Effector memory CD4-positive, alpha-beta T cell (primary cell): ENCODE results near the gene GAPVD1.
A peak's percentile ranks its signal among the peaks of the same experiment; 100 is the strongest.

ENCODE experiments used
- DNase-seq, 3 donors: peaks; one replicate each; pipeline ENCODE4 v3.0.0-alpha.2; 2020
- H3K27ac ChIP-seq: 2 replicates; pipeline ENCODE4 v1.7.0; 2013; ENCODE audit warnings: mild to moderate bottlenecking, low read length, moderate library complexity; ENCODE audit not compliant: insufficient read depth, poor library complexity, severe bottlenecking
- H3K27me3 ChIP-seq: replicated peaks from 2 replicates; pipeline ENCODE4 v1.7.0; 2013; ENCODE audit warnings: mild to moderate bottlenecking, low read length; ENCODE audit not compliant: insufficient read depth, control insufficient read depth, poor library complexity, severe bottlenecking
- H3K36me3 ChIP-seq: 2 replicates; pipeline ENCODE4 v1.7.0; 2013; ENCODE audit warnings: mild to moderate bottlenecking, low read length, moderate library complexity; ENCODE audit not compliant: control insufficient read depth, insufficient read depth
- H3K4me1 ChIP-seq: 2 replicates; pipeline ENCODE4 v1.7.0; 2013; ENCODE audit warnings: low read length, mild to moderate bottlenecking; ENCODE audit not compliant: control insufficient read depth, insufficient read depth, poor library complexity, severe bottlenecking
- H3K4me3 ChIP-seq: 2 replicates; pipeline ENCODE4 v1.7.0; 2013; ENCODE audit warnings: low read length, low read depth, mild to moderate bottlenecking; ENCODE audit not compliant: insufficient read depth, poor library complexity, severe bottlenecking
- H3K9me3 ChIP-seq: 2 replicates; pipeline ENCODE4 v1.7.0; 2013; ENCODE audit warnings: mild to moderate bottlenecking, low read length, moderate library complexity; ENCODE audit not compliant: control insufficient read depth

GAPVD1 gene

GRCh38 chr9:125409217-125409636, 147.6 kb downstream of the GAPVD1 start:
- Histone ChIP-seq H3K27ac (no peak overlapping the region), H3K36me3 (no peaks in the 10 kb centered on the region)
- DNase-seq, result no peak

GRCh38 chr9:125409637-125410521, 148.3 kb downstream of the GAPVD1 start:
- DNase-seq, result peak in 1 of 3 donors; percentile 15
- H3K36me3 ChIP-seq, result no peaks in the 10 kb centered on the region
- no peaks in the 10 kb centered on the region for H3K9me3 ChIP-seq
- no peak overlapping the region for H3K27ac ChIP-seq
- H3K27me3 ChIP-seq, result peaks cover 14% of the 10 kb centered on the region
- H3K4me1 ChIP-seq, result peaks cover 7% of the 10 kb centered on the region
- H3K4me3 ChIP-seq, result no peak overlapping the region

More at GRCh38 chr9:125409217-125409636, 147.6 kb downstream of the GAPVD1 start:
- H3K9me3 ChIP-seq, result no peaks in the 10 kb centered on the region
- H3K27me3 ChIP-seq, result peaks cover 14% of the 10 kb centered on the region
- H3K4me1 ChIP-seq, result peaks cover 7% of the 10 kb centered on the region
- no peak overlapping the region for H3K4me3 ChIP-seq

GRCh38 chr9:125410522-125410894, 148.9 kb downstream of the GAPVD1 start:
- no peaks in the 10 kb centered on the region for H3K36me3 ChIP-seq
- H3K9me3 ChIP-seq, result no peaks in the 10 kb centered on the region
- H3K27me3 ChIP-seq, result peaks cover 14% of the 10 kb centered on the region
- H3K4me3 ChIP-seq, result no peak overlapping the region
- peaks cover 7% of the 10 kb centered on the region for H3K4me1 ChIP-seq
- no peak overlapping the region for H3K27ac ChIP-seq
- no peak for DNase-seq

- no peak overlapping the region for H3K4me3 ChIP-seq
- no peaks in the 10 kb centered on the region for H3K36me3 ChIP-seq
- DNase-seq, result no peak
These were observed 149.6 kb downstream of the GAPVD1 start for GRCh38 chr9:125411171-125411756.

GRCh38 chr9:125412166-125412565, 150.5 kb downstream of the GAPVD1 start:
- H3K4me1 ChIP-seq, result peaks cover 7% of the 10 kb centered on the region
- H3K27ac ChIP-seq, result no peak overlapping the region
- peaks cover 14% of the 10 kb centered on the region for H3K27me3 ChIP-seq
- no peaks in the 10 kb centered on the region for H3K36me3 ChIP-seq
- DNase-seq, result no peak
- no peaks in the 10 kb centered on the region for H3K9me3 ChIP-seq
- H3K4me3 ChIP-seq, result no peak overlapping the region

More at GRCh38 chr9:125411171-125411756, 149.6 kb downstream of the GAPVD1 start:
- H3K9me3 ChIP-seq, result no peaks in the 10 kb centered on the region
- peaks cover 7% of the 10 kb centered on the region for H3K4me1 ChIP-seq
- peaks cover 14% of the 10 kb centered on the region for H3K27me3 ChIP-seq
- H3K27ac ChIP-seq, result no peak overlapping the region

GRCh38 chr9:125413579-125413978, 152.0 kb downstream of the GAPVD1 start:
- H3K27ac ChIP-seq, result no peak overlapping the region
- H3K9me3 ChIP-seq, result no peaks in the 10 kb centered on the region
- peaks cover 2% of the 10 kb centered on the region for H3K27me3 ChIP-seq
- no peaks in the 10 kb centered on the region for H3K36me3 ChIP-seq
- H3K4me3 ChIP-seq, result no peak overlapping the region
- no peak for DNase-seq
- no peaks in the 10 kb centered on the region for H3K4me1 ChIP-seq

GRCh38 chr9:125415583-125416460, 154.2 kb downstream of the GAPVD1 start:
- Histone ChIP-seq H3K9me3 (no peaks in the 10 kb centered on the region), H3K4me1 (no peaks in the 10 kb centered on the region), H3K4me3 (no peak overlapping the region), H3K27me3 (no peaks in the 10 kb centered on the region), H3K36me3 (no peaks in the 10 kb centered on the region), H3K27ac (no peak overlapping the region)
- no peak for DNase-seq

- no peak for DNase-seq
- H3K4me3 ChIP-seq, result no peak overlapping the region
- no peaks in the 10 kb centered on the region for H3K27me3 ChIP-seq
- no peaks in the 10 kb centered on the region for H3K4me1 ChIP-seq
- no peaks in the 10 kb centered on the region for H3K36me3 ChIP-seq
- H3K27ac ChIP-seq, result no peak overlapping the region
- no peaks in the 10 kb centered on the region for H3K9me3 ChIP-seq
These were observed 154.9 kb downstream of the GAPVD1 start for GRCh38 chr9:125416517-125416916.
